ENCODE results near the gene PMS1. TPM values are rescaled to one million over a fixed set of nuclear protein-coding genes. Genes with fewer than 3 reads are reported as not detected.

PMS1 gene
- total RNA-seq, result 26.5 and 39.2 TPM in 2 replicates

GRCh38 chr2:189783927-189784867, at the start of gene PMS1, which contains the start of gene ORMDL1:
Gene PMS1, plus strand, starts transcription at chr2:189784450. Its CDS starts 7,360 bp downstream, at chr2:189791810.
Gene ORMDL1, minus strand, starts transcription at chr2:189784339. Its CDS starts 1,744 bp downstream, at chr2:189782595.

DNA sequence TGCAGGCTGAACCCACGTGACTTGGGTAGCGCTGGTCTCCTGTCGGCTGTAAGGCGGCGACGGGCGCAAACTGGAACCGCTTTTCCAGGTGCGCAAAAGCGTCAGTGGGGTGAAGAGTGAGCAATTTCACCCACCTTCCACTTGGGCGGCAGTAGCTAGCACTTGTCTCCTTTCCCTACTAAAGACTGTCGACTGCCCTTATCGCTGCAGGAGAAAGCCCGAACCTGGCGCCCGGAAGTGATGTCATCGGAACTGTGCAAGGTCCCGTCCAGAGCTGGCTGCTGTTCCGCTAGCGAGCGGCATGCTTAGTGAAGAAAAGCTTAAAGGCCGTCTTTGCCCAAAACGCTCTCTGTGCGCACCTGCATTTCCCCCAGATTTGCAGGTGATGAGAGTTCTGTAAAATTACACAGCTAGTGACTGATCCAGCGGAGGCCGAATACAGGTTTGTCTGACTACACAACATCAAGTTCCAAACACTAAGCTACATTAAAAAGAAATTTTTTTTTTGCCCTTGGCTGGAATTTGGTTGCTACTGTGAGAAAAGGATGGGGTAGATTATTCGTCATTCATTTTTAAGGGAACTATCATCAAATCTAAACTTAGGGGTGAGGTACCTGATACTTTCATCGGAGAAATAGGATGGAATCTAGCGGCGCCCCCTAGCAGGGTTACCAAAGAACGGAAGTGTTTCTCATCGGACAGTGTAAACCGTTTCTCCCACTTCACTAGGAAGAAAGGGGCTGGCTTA, 21.5 kb upstream of the PMS1 start, which contains the start of gene OSGEPL1:
Gene OSGEPL1 (minus strand): TSS at position 242 of the 748 bp plus-strand sequence. CDS start 1,152 bp downstream, outside the sequence.

Other genes with a start within 250 kb of the PMS1 start
- 2.4 and 9.5 TPM in 2 replicates for gene SLC40A1, start 203.7 kb upstream of the PMS1 start, total RNA-seq
- 77.4 and 78.5 TPM in 2 replicates for gene ASNSD1, start 123.0 kb upstream of the PMS1 start, total RNA-seq
- 3.7 and 6.0 TPM in 2 replicates for gene ANKAR, start 109.8 kb upstream of the PMS1 start, total RNA-seq
- gene OSGEPL1, start 21.7 kb upstream of the PMS1 start, total RNA-seq, result 9.4 and 18.6 TPM in 2 replicates
- 53.7 and 61.6 TPM in 2 replicates for gene ORMDL1, start 111 bp upstream of the PMS1 start, total RNA-seq

Measured in uterine smooth muscle cell (primary cell).